Lung (tissue), 16 donors: Measurements from ENCODE around the gene CCDC71. TPM values are rescaled to one million over a fixed set of nuclear protein-coding genes. Genes with fewer than 3 reads are reported as not detected.

ENCODE experiments used
- ATAC-seq: fragments of 200-7000 bp; cut with Tn5 transposase; one replicate; pipeline ENCODE4 v1.9.1; 2020; ENCODE audit warnings: moderate number of reproducible peaks; ENCODE audit not compliant: insufficient read depth, low FRiP score
- DNase-seq, 3 donors: peaks; one replicate each; pipeline ENCODE4 v3.0.0-alpha.2; 2013 to 2017
- H3K27ac ChIP-seq, 2 donors: one replicate each; pipeline ENCODE4 v1.5.1; 2013; ENCODE audit warnings: mild to moderate bottlenecking in 2 of 2, moderate library complexity in 2 of 2, control low read depth in 1 of 2, inconsistent platforms in 1 of 2, low read depth in 1 of 2, low read length in 1 of 2
- H3K27me3 ChIP-seq, 3 donors: one replicate each; pipeline ENCODE4 v1.5.1; 2013; ENCODE audit warnings: low read length in 2 of 3; ENCODE audit not compliant: control insufficient read depth in 3 of 3, insufficient read depth in 3 of 3
- H3K36me3 ChIP-seq, 4 donors: one replicate each; pipeline ENCODE4 v1.5.1; 2013; ENCODE audit warnings: low read length in 4 of 4, mild to moderate bottlenecking in 1 of 4, moderate library complexity in 1 of 4; ENCODE audit not compliant: control insufficient read depth in 4 of 4, insufficient read depth in 4 of 4
- H3K4me1 ChIP-seq, 5 donors: one replicate each; pipeline ENCODE4 v1.5.1; 2013; ENCODE audit warnings: low read length in 5 of 5, mild to moderate bottlenecking in 2 of 5, moderate library complexity in 1 of 5; ENCODE audit not compliant: control insufficient read depth in 5 of 5, insufficient read depth in 5 of 5
- H3K4me3 ChIP-seq: one replicate; pipeline ENCODE4 v1.5.1; 2013; ENCODE audit warnings: mild to moderate bottlenecking, control low read depth, moderate library complexity
- H3K9ac ChIP-seq, 2 donors: one replicate each; pipeline ENCODE4 v1.5.1; 2013; ENCODE audit warnings: low read length in 2 of 2, control low read depth in 1 of 2; ENCODE audit not compliant: insufficient read depth in 1 of 2
- H3K9me3 ChIP-seq, 4 donors: one replicate each; pipeline ENCODE4 v1.5.1; 2013; ENCODE audit warnings: low read length in 3 of 4, mild to moderate bottlenecking in 1 of 4, moderate library complexity in 1 of 4; ENCODE audit not compliant: control insufficient read depth in 4 of 4, insufficient read depth in 3 of 4
- CTCF ChIP-seq: IDR thresholded peaks from 2 replicates; pipeline ENCODE4 v1.5.1; 2012; ENCODE audit warnings: mild to moderate bottlenecking; ENCODE audit errors: control extremely low read depth, extremely low read depth
- whole genome bisulfite sequencing, 2 donors: extraction: QIAGEN DNeasy Blood & Tissue Kit; methylation state at CpG; one replicate each; pipeline ENCODE4 v1.1.7; 2013; 5-methylcytosine and 5-hydroxymethylcytosine counted together
- long read RNA-seq, 5 donors: transcript quantifications; one replicate each; lab custom pipeline, GENCODE V29; 2026
- polyA plus RNA-seq, 2 donors: library from polyadenylated mRNA; stranded (reverse); fragments of 200-250 nt; gene quantifications; one replicate each; pipeline ENCODE4 v1.2.1, GENCODE V29; 2013
- total RNA-seq, 2 donors: library from RNA; depleted of rRNA in 1 of 2; stranded (reverse); fragments of >200 nt in 1 of 2; gene quantifications; one replicate each; pipeline ENCODE4 v1.2.1, GENCODE V29; 2014 to 2021
- donor health status: control.
- donor health status: control.
- donor health status: Bipolar disorder and iron deficiency.
- donor health status: healthy.
- donor health status: DM: yes; HTN: yes; CAD: no.

The CCDC71 gene
- total RNA-seq (10 to 100 TPM; 13.9 to 23.8 TPM), polyA plus RNA-seq (10 to 100 TPM; 16.3 to 29.3 TPM)
- long read RNA-seq, donor 1, transcript CCDC71-201 (2 exons, 1,781 nt): major isoform, 16 of 16 reads
- long read RNA-seq, donor 1, partial matches to known transcripts: 0 of 16 reads
- long read RNA-seq, donor 1, other reads (novel, unspliced or antisense): 0 of 16 reads
- long read RNA-seq, donor 2, partial matches to known transcripts: 0 of 4 reads
- long read RNA-seq, donor 2, other reads (novel, unspliced or antisense): 0 of 4 reads
- long read RNA-seq, donor 3, transcript CCDC71-201 (2 exons, 1,781 nt): major isoform, 5 of 5 reads
- long read RNA-seq, donor 3, partial matches to known transcripts: 0 of 5 reads
- long read RNA-seq, donor 3, other reads (novel, unspliced or antisense): 0 of 5 reads
- long read RNA-seq, donor 4, partial matches to known transcripts: 0 of 3 reads
- long read RNA-seq, donor 4, other reads (novel, unspliced or antisense): 0 of 3 reads
- long read RNA-seq, donor 5, transcript CCDC71-201 (2 exons, 1,781 nt): major isoform, 21 of 21 reads
- long read RNA-seq, donor 5, partial matches to known transcripts: 0 of 21 reads
- long read RNA-seq, donor 5, other reads (novel, unspliced or antisense): 0 of 21 reads

- Histone ChIP-seq H3K27ac (peak within 1 kb of the TSS; percentile 67 to 74), H3K27me3 (no peaks in the 10 kb centered on the region), H3K36me3 (peaks cover 6 to 22% (median 11%) of the 10 kb centered on the region in 4 donors), H3K4me1 (peaks cover 6 to 25% (median 18%) of the 10 kb centered on the region in 5 donors), H3K4me3 (peak within 1 kb of the TSS; percentile 97), H3K9me3 (no peaks in the 10 kb centered on the region), H3K9ac (peak within 1 kb of the TSS; percentile 59 to 64)
- ATAC-seq: peak; percentile 81
- DNase-seq: peak; percentile 82 to 85 (median 85)
- whole genome bisulfite sequencing, 2 donors: 4% methylated on average over 55 to 69 of the region's 69 CpGs
- no peak for TF ChIP-seq CTCF
Observed at GRCh38 chr3:49165771-49166751, at the start of gene CCDC71. Gene CCDC71 (minus strand): TSS chr3:49166331. CDS start chr3:49164208, 2,123 bp downstream.

GRCh38 chr3:49213998-49214397 lies 47.9 kb upstream of the CCDC71 start:
- Histone ChIP-seq H3K4me1 (peaks cover 0 to 6% (median 0%) of the 10 kb centered on the region in 5 donors), H3K27me3 (no peaks in the 10 kb centered on the region), H3K4me3 (no peak overlapping the region), H3K36me3 (peaks cover 0 to 5% (median 0%) of the 10 kb centered on the region in 4 donors), H3K27ac (no peak overlapping the region), H3K9me3 (peaks cover 0 to 3% (median 0%) of the 10 kb centered on the region in 4 donors), H3K9ac (no peak overlapping the region)
- TF ChIP-seq CTCF: no peak
- no peak for ATAC-seq
- 80 to 94% methylated on average over 2 of the region's 2 CpGs for WGBS, 2 donors
- no peak for DNase-seq

GRCh38 chr3:49213541-49213943 lies 47.4 kb upstream of the CCDC71 start:
- Histone ChIP-seq H3K36me3 (peaks cover 0 to 5% (median 0%) of the 10 kb centered on the region in 4 donors), H3K9ac (no peak overlapping the region), H3K4me3 (no peak overlapping the region), H3K4me1 (peaks cover 0 to 3% (median 0%) of the 10 kb centered on the region in 5 donors), H3K27me3 (no peaks in the 10 kb centered on the region), H3K27ac (no peak overlapping the region), H3K9me3 (peaks cover 0 to 3% (median 0%) of the 10 kb centered on the region in 4 donors)
- TF ChIP-seq CTCF: no peak
- 98% methylated on average over 15 of the region's 15 CpGs for WGBS, 2 donors
- no peak for DNase-seq
- ATAC-seq: no peak
